ENCODE data around the gene ACOXL. TPM values are rescaled to one million over a fixed set of nuclear protein-coding genes. Genes with fewer than 3 reads are reported as not detected.
"Not testable (repeated sequence)": the region's sequence is repeated elsewhere in the genome, so short reads cannot be mapped to it uniquely, and the experiment has no call there.

The ACOXL gene
- under 1 TPM; 0.20 to 0.96 TPM for total RNA-seq

GRCh38 chr2:110732422-110733413, at the start of gene ACOXL:
Gene ACOXL (plus strand): TSS chr2:110732573. CDS start chr2:110768390, 35,817 bp downstream.
- CTCF ChIA-PET, result interaction anchor here (1.2 kb wide), 1 partner anchor 16 kb away, joined by 3 read pairs; no protein-coding TSS in a partner anchor
- ATAC-seq (peak; percentile 67), DNase-seq (no peak)
- peaks cover 13% of the 10 kb centered on the region for H3K4me1 Mint-ChIP-seq
- no peak within 1 kb of the TSS for H3K27ac Mint-ChIP-seq
- no peaks in the 10 kb centered on the region for H3K9me3 Mint-ChIP-seq (ENCODE audit: low read depth)
- H3K4me3 Mint-ChIP-seq, result peak within 1 kb of the TSS; percentile 37
- H3K27me3 Mint-ChIP-seq, result peaks cover 83% of the 10 kb centered on the region
- H3K36me3 Mint-ChIP-seq, result peaks cover 3% of the 10 kb centered on the region

- no peak for DNase-seq
- H3K27ac Mint-ChIP-seq, result no peak overlapping the region
- peaks cover 1% of the 10 kb centered on the region for H3K36me3 Mint-ChIP-seq
- peaks cover 18% of the 10 kb centered on the region for H3K4me1 Mint-ChIP-seq
- H3K9me3 Mint-ChIP-seq (ENCODE audit: low read depth), result no peaks in the 10 kb centered on the region
- H3K27me3 Mint-ChIP-seq, result peaks cover 10% of the 10 kb centered on the region
- H3K4me3 Mint-ChIP-seq, result no peak overlapping the region
- ATAC-seq, result no peak
- CTCF ChIA-PET, result no interaction called here
Measured at GRCh38 chr2:110682872-110683271, 49.5 kb upstream of the ACOXL start.

GRCh38 chr2:110687775-110688484, 44.4 kb upstream of the ACOXL start:
- H3K9me3 Mint-ChIP-seq (ENCODE audit: low read depth); ATAC-seq; H3K27ac Mint-ChIP-seq; DNase-seq; H3K4me1 Mint-ChIP-seq; H3K4me3 Mint-ChIP-seq; H3K36me3 Mint-ChIP-seq: not testable (repeated sequence)
- CTCF ChIA-PET, result interaction anchor here (1.0 to 1.3 kb wide), 2 partner anchors 9 to 1013 kb away, joined by 3 read pairs; partner anchors contain the start of gene BUB1
- H3K27me3 Mint-ChIP-seq, result peaks cover 28% of the 10 kb centered on the region

- Mint-ChIP-seq H3K36me3 (peaks cover 5% of the 10 kb centered on the region), H3K9me3 (ENCODE audit: low read depth) (peaks cover 3% of the 10 kb centered on the region), H3K27me3 (peaks cover 26% of the 10 kb centered on the region), H3K4me3 (no peak overlapping the region), H3K27ac (no peak overlapping the region), H3K4me1 (no peaks in the 10 kb centered on the region)
- ATAC-seq (no peak), DNase-seq (no peak)
- CTCF ChIA-PET, result no interaction called here
Measured at GRCh38 chr2:110688594-110689091, 43.7 kb upstream of the ACOXL start.

GRCh38 chr2:110690083-110690965, 42.0 kb upstream of the ACOXL start:
- DNase-seq (no peak), ATAC-seq (no peak)
- peaks cover 32% of the 10 kb centered on the region for H3K27me3 Mint-ChIP-seq
- H3K36me3 Mint-ChIP-seq, result peaks cover 5% of the 10 kb centered on the region
- CTCF ChIA-PET, result no interaction called here
- peaks cover 6% of the 10 kb centered on the region for H3K4me1 Mint-ChIP-seq
- no peak overlapping the region for H3K27ac Mint-ChIP-seq
- peaks cover 3% of the 10 kb centered on the region for H3K9me3 Mint-ChIP-seq (ENCODE audit: low read depth)
- no peak overlapping the region for H3K4me3 Mint-ChIP-seq

- H3K27me3 Mint-ChIP-seq, result peaks cover 33% of the 10 kb centered on the region
- H3K4me1 Mint-ChIP-seq, result peaks cover 7% of the 10 kb centered on the region
- CTCF ChIA-PET, result no interaction called here
- no peak overlapping the region for H3K4me3 Mint-ChIP-seq
- no peak overlapping the region for H3K27ac Mint-ChIP-seq
- ATAC-seq (no peak), DNase-seq (no peak)
- H3K36me3 Mint-ChIP-seq, result peaks cover 5% of the 10 kb centered on the region
- peaks cover 3% of the 10 kb centered on the region for H3K9me3 Mint-ChIP-seq (ENCODE audit: low read depth)
Measured at GRCh38 chr2:110691612-110692258, 40.6 kb upstream of the ACOXL start.

- DNase-seq; H3K9me3 Mint-ChIP-seq (ENCODE audit: low read depth); H3K4me1 Mint-ChIP-seq; H3K4me3 Mint-ChIP-seq; H3K36me3 Mint-ChIP-seq; ATAC-seq; CTCF ChIA-PET; H3K27ac Mint-ChIP-seq: not testable (repeated sequence)
- peaks cover 28% of the 10 kb centered on the region for H3K27me3 Mint-ChIP-seq
Measured at GRCh38 chr2:110695146-110695898, 37.1 kb upstream of the ACOXL start.

- CTCF ChIA-PET; H3K27ac Mint-ChIP-seq; ATAC-seq; H3K9me3 Mint-ChIP-seq (ENCODE audit: low read depth); H3K4me3 Mint-ChIP-seq; H3K36me3 Mint-ChIP-seq; DNase-seq; H3K4me1 Mint-ChIP-seq: not testable (repeated sequence)
- peaks cover 29% of the 10 kb centered on the region for H3K27me3 Mint-ChIP-seq
Measured at GRCh38 chr2:110698253-110698652, 34.1 kb upstream of the ACOXL start.

- Mint-ChIP-seq H3K9me3 (ENCODE audit: low read depth) (no peaks in the 10 kb centered on the region), H3K4me3 (no peak overlapping the region), H3K27ac (no peak overlapping the region), H3K27me3 (peaks cover 54% of the 10 kb centered on the region), H3K36me3 (no peaks in the 10 kb centered on the region), H3K4me1 (no peaks in the 10 kb centered on the region)
- no peak for ATAC-seq
- DNase-seq, result no peak
- CTCF ChIA-PET, result interaction anchor here (1.1 kb wide), 1 partner anchor 15 kb away, joined by 3 read pairs; no protein-coding TSS in a partner anchor
Measured at GRCh38 chr2:110702514-110703380, 29.6 kb upstream of the ACOXL start.

GRCh38 chr2:110707386-110707965, 24.9 kb upstream of the ACOXL start:
- no peaks in the 10 kb centered on the region for H3K36me3 Mint-ChIP-seq
- no peak overlapping the region for H3K27ac Mint-ChIP-seq
- CTCF ChIA-PET, result interaction anchor here (0.7 kb wide), 1 partner anchor 9 kb away, joined by 3 read pairs; no protein-coding TSS in a partner anchor
- ATAC-seq, result no peak
- DNase-seq, result no peak
- peaks cover 83% of the 10 kb centered on the region for H3K27me3 Mint-ChIP-seq
- H3K4me1 Mint-ChIP-seq, result no peaks in the 10 kb centered on the region
- H3K4me3 Mint-ChIP-seq, result no peak overlapping the region
- no peaks in the 10 kb centered on the region for H3K9me3 Mint-ChIP-seq (ENCODE audit: low read depth)

GRCh38 chr2:110708455-110708854, 23.9 kb upstream of the ACOXL start:
- Mint-ChIP-seq H3K4me3 (no peak overlapping the region), H3K4me1 (peaks cover 1% of the 10 kb centered on the region), H3K9me3 (ENCODE audit: low read depth) (no peaks in the 10 kb centered on the region), H3K27me3 (peaks cover 81% of the 10 kb centered on the region), H3K36me3 (no peaks in the 10 kb centered on the region), H3K27ac (no peak overlapping the region)
- CTCF ChIA-PET, result no interaction called here
- ATAC-seq, result no peak
- no peak for DNase-seq

All from activated CD8-positive, alpha-beta memory T cell treated with anti-CD3 and anti-CD28 coated beads, Interleukin-2, amount 10 ng/mL, durations not matched to agents 7 days and 5 days (primary cell).